Breast epithelium (tissue), 3 donors: Measurements from ENCODE around the gene CD4.

ENCODE experiments used
- POLR2A ChIP-seq: fragments of 450-650 bp; IDR thresholded peaks from one replicate; pipeline ENCODE4 v1.6.1; 2016; ENCODE audit warnings: antibody characterized with exemption, mild to moderate bottlenecking, moderate library complexity
- POLR2AphosphoS5 ChIP-seq, 3 donors: sonication (generic); formaldehyde crosslinking; IDR thresholded peaks; one replicate each; pipeline ENCODE4 v1.6.1; 2017; ENCODE audit warnings: antibody characterized with exemption in 3 of 3
- TF ChIP-seq, protein P1 (sequence below), 3 donors: fragments of 450-650 bp; IDR thresholded peaks; one replicate each; pipeline ENCODE4 v1.5.1; 2016 to 2017; ENCODE audit warnings: antibody characterized with exemption in 3 of 3, mild to moderate bottlenecking in 3 of 3, moderate library complexity in 3 of 3

DNA sequence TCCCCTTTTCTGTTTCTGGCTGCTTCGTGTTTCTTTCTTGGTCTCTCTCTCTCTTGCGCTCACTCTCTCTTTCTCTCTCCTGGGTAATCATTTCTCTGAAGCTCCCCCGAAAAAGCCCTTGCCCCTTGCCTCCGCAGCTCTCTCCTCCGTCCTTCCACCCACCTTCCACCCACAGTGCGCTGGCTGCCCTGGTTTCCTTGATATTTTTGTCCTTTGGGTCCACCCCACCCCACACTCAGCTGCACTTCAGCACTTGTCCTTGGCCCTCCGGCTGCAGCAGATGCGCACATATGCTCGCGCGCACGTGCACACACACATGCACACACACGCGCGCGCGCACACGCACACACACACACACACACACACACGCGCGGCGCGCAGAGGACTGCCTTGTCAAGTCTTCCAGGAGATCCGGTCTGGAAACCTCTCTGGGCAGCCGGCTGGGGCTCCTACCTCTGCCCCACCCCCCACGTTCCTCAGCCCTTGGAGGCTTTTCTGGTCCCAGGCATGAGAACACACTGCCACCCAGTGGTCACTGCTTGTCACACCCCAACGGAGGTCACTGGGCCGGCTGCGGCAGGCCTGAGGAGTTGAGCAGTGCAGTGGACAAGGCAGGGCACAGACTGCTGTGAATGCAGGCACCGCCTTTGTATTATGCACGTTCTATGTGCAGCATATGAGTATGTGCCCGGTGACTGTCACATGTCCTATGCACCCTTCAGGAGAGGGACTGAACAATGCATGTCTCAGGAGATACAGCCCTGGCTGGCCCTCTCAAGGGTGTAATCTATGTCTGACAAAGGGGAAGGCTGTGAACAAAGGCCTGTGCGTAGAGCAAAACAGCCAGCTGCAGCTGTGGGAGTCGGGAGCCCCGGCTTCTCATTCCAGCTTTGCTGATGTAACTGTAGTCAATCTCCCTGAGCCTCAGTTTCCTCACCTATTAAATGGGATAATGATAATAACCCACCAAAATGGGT lies 10.5 kb upstream of the CD4 start:
- TF ChIP-seq POLR2A (no peak), POLR2AphosphoS5 (IDR thresholded peaks at IDR 0.05) (peak; percentile 67 to 85 (median 68))
- TF ChIP-seq, protein P1, sequence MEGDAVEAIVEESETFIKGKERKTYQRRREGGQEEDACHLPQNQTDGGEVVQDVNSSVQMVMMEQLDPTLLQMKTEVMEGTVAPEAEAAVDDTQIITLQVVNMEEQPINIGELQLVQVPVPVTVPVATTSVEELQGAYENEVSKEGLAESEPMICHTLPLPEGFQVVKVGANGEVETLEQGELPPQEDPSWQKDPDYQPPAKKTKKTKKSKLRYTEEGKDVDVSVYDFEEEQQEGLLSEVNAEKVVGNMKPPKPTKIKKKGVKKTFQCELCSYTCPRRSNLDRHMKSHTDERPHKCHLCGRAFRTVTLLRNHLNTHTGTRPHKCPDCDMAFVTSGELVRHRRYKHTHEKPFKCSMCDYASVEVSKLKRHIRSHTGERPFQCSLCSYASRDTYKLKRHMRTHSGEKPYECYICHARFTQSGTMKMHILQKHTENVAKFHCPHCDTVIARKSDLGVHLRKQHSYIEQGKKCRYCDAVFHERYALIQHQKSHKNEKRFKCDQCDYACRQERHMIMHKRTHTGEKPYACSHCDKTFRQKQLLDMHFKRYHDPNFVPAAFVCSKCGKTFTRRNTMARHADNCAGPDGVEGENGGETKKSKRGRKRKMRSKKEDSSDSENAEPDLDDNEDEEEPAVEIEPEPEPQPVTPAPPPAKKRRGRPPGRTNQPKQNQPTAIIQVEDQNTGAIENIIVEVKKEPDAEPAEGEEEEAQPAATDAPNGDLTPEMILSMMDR (IDR thresholded peaks at IDR 0.05): peak; percentile 92 to 98 (median 98)
